ENCODE data around the gene USP49. TPM values are rescaled to one million over a fixed set of nuclear protein-coding genes. Genes with fewer than 3 reads are reported as not detected.

USP49 gene
- total RNA-seq, 1 experiment from 2014 or later = 6.9 TPM

- TF ChIP-seq YY1 (IDR thresholded peaks at IDR 0.05; ENCODE audit: extremely low read depth, insufficient replicate concordance, low read depth, low read length) = no peak
- no peak for TF ChIP-seq RAD21 (IDR thresholded peaks at IDR 0.05; ENCODE audit: low read depth)
- TF ChIP-seq POLR2AphosphoS5 (IDR thresholded peaks at IDR 0.05; ENCODE audit: low read depth, low read length) = no peak
- no peak for TF ChIP-seq TCF7L2 (IDR thresholded peaks at IDR 0.05; ENCODE audit: borderline replicate concordance, extremely low read depth, insufficient read depth, insufficient read length)
Measured at GRCh38 chr6:41935193-41935574, 40.0 kb upstream of the USP49 start (continued).

- intact Hi-C loops (cut with micrococcal nuclease) = loop anchor here (5.0 kb wide), 1 partner anchor 147 kb away; the partner anchor contains the start of gene TOMM6
- no peak for ATAC-seq
- no peak for DNase-seq (ENCODE audit: low read depth, low spot score)
- Histone ChIP-seq H3K4me1 (ENCODE audit: control insufficient read depth in 1 of 2, insufficient read depth in 2 of 2, low read length in 2 of 2) (peaks cover 2 to 14% of the 10 kb centered on the region in 2 experiments; a peak in 3 of 4 replicates), H3K9ac (ENCODE audit: low read length) (no peak overlapping the region), H3K79me2 (ENCODE audit: insufficient read depth, low read length) (peaks cover 16% of the 10 kb centered on the region; the same call in 1 of the 2 replicates), H3K9me3 (ENCODE audit: control insufficient read depth in 1 of 2, insufficient read depth in 1 of 2, low read depth in 1 of 2, low read length in 2 of 2) (no peaks in the 10 kb centered on the region), H3K4me3 (replicated peaks in 1 of 2; ENCODE audit: low read depth in 1 of 2, low read length in 2 of 2) (no peak overlapping the region), H3K27ac (ENCODE audit: low read depth, low read length) (no peak overlapping the region), H3K9me2 (ENCODE audit: insufficient read depth) (no peaks in the 10 kb centered on the region), H3K4me2 (ENCODE audit: low read length) (no peak overlapping the region), H3K27me3 (ENCODE audit: insufficient read depth, low read length) (no peaks in the 10 kb centered on the region), H4K20me1 (ENCODE audit: insufficient read depth) (no peaks in the 10 kb centered on the region), H3K36me3 (ENCODE audit: control insufficient read depth in 1 of 2, insufficient read depth in 2 of 2, low read length in 2 of 2) (peaks cover 38 to 45% of the 10 kb centered on the region in 2 experiments; a peak in 3 of 4 replicates), H2AFZ (ENCODE audit: low read depth, low read length, poor library complexity, severe bottlenecking) (no peak overlapping the region)
- BruUV-seq (replicated peaks) = TSS peak; percentile 3
- no peak for TF ChIP-seq POLR2AphosphoS5 (IDR thresholded peaks at IDR 0.05; ENCODE audit: low read depth, low read length)
- TF ChIP-seq SIN3A (IDR thresholded peaks at IDR 0.05; ENCODE audit: low read depth) = no peak
- no peak for TF ChIP-seq RAD21 (IDR thresholded peaks at IDR 0.05; ENCODE audit: low read depth)
- TF ChIP-seq EGR1 (IDR thresholded peaks at IDR 0.05; ENCODE audit: low read depth) = no peak
- no peak for TF ChIP-seq REST (IDR thresholded peaks at IDR 0.05; ENCODE audit: low read depth)
- no peak for TF ChIP-seq SRF (IDR thresholded peaks at IDR 0.05; ENCODE audit: low read depth)
- TF ChIP-seq CEBPB (IDR thresholded peaks at IDR 0.05; ENCODE audit: low read depth) = no peak
- no peak for TF ChIP-seq ELF1 (IDR thresholded peaks at IDR 0.05; ENCODE audit: borderline replicate concordance, low read depth)
- POLR2A ChIA-PET = no interaction called here
- RAD21 ChIA-PET (ENCODE audit: low non-redundant PET in 1 of 2, low total read pairs in 2 of 2, uncharacterized antibody in 2 of 2, unreplicated experiment in 2 of 2) = no interaction called here
- CTCF ChIA-PET = interaction anchor here (1.5 to 5.7 kb wide), 2 partner anchors 9 to 13 kb away, joined by 5 to 25 read pairs; partner anchors contain the start of genes BYSL and MED20
Measured at GRCh38 chr6:41934278-41935192, 39.4 kb upstream of the USP49 start.

Measured in HCT116 (cell line).